Measurements from ENCODE around the gene ARMH3. TPM values are rescaled to one million over a fixed set of nuclear protein-coding genes. Genes with fewer than 3 reads are reported as not detected.

Gene ARMH3
- total RNA-seq, 1 experiment from 2014 or later = 5.6 TPM

GRCh38 chr10:101888251-101888949 is 167.6 kb downstream of the ARMH3 start:
- in situ Hi-C loops (cut with HindIII; ENCODE audit: low pct_unique_long_range_greater_than_20kb, low sequenced_read_pairs) = no loop called here
- no peak for DNase-seq (ENCODE audit: low read depth)

GRCh38 chr10:101887775-101888174 is 168.2 kb downstream of the ARMH3 start:
- in situ Hi-C loops (cut with HindIII; ENCODE audit: low pct_unique_long_range_greater_than_20kb, low sequenced_read_pairs) = no loop called here
- DNase-seq (ENCODE audit: low read depth) = no peak

- in situ Hi-C loops (cut with HindIII; ENCODE audit: low pct_unique_long_range_greater_than_20kb, low sequenced_read_pairs) = no loop called here
Observed at GRCh38 chr10:101886521-101887312, 169.3 kb downstream of the ARMH3 start.

GRCh38 chr10:101881036-101881774 is 174.8 kb downstream of the ARMH3 start:
- no peak for DNase-seq (ENCODE audit: low read depth)
- in situ Hi-C loops (cut with HindIII; ENCODE audit: low pct_unique_long_range_greater_than_20kb, low sequenced_read_pairs) = no loop called here

More at GRCh38 chr10:101886521-101887312, 169.3 kb downstream of the ARMH3 start:
- no peak for DNase-seq (ENCODE audit: low read depth)

GRCh38 chr10:101880232-101880573 is 175.8 kb downstream of the ARMH3 start:
- no peak for DNase-seq (ENCODE audit: low read depth)
- in situ Hi-C loops (cut with HindIII; ENCODE audit: low pct_unique_long_range_greater_than_20kb, low sequenced_read_pairs) = no loop called here

GRCh38 chr10:101879456-101880231 is 176.3 kb downstream of the ARMH3 start:
- no peak for DNase-seq (ENCODE audit: low read depth)
- in situ Hi-C loops (cut with HindIII; ENCODE audit: low pct_unique_long_range_greater_than_20kb, low sequenced_read_pairs) = no loop called here

- in situ Hi-C loops (cut with HindIII; ENCODE audit: low pct_unique_long_range_greater_than_20kb, low sequenced_read_pairs) = no loop called here
- DNase-seq (ENCODE audit: low read depth) = no peak
Observed at GRCh38 chr10:101878869-101879268, 177.1 kb downstream of the ARMH3 start.

GRCh38 chr10:101875068-101875688 is 180.8 kb downstream of the ARMH3 start:
- no peak for DNase-seq (ENCODE audit: low read depth)
- in situ Hi-C loops (cut with HindIII; ENCODE audit: low pct_unique_long_range_greater_than_20kb, low sequenced_read_pairs) = no loop called here

GRCh38 chr10:101874252-101874651 is 181.7 kb downstream of the ARMH3 start:
- in situ Hi-C loops (cut with HindIII; ENCODE audit: low pct_unique_long_range_greater_than_20kb, low sequenced_read_pairs) = no loop called here
- DNase-seq (ENCODE audit: low read depth) = no peak

- in situ Hi-C loops (cut with HindIII; ENCODE audit: low pct_unique_long_range_greater_than_20kb, low sequenced_read_pairs) = no loop called here
- DNase-seq (ENCODE audit: low read depth) = no peak
Observed at GRCh38 chr10:101867931-101868330, 188.0 kb downstream of the ARMH3 start.

- no peak for DNase-seq (ENCODE audit: low read depth)
- in situ Hi-C loops (cut with HindIII; ENCODE audit: low pct_unique_long_range_greater_than_20kb, low sequenced_read_pairs) = no loop called here
Observed at GRCh38 chr10:101859530-101859929, 196.4 kb downstream of the ARMH3 start.

GRCh38 chr10:101858723-101859500 is 197.1 kb downstream of the ARMH3 start:
- in situ Hi-C loops (cut with HindIII; ENCODE audit: low pct_unique_long_range_greater_than_20kb, low sequenced_read_pairs) = no loop called here
- no peak for DNase-seq (ENCODE audit: low read depth)

GRCh38 chr10:101857802-101858476 is 198.0 kb downstream of the ARMH3 start:
- no peak for DNase-seq (ENCODE audit: low read depth)
- in situ Hi-C loops (cut with HindIII; ENCODE audit: low pct_unique_long_range_greater_than_20kb, low sequenced_read_pairs) = no loop called here

- in situ Hi-C loops (cut with HindIII; ENCODE audit: low pct_unique_long_range_greater_than_20kb, low sequenced_read_pairs) = no loop called here
- no peak for DNase-seq (ENCODE audit: low read depth)
Observed at GRCh38 chr10:101856626-101857025, 199.3 kb downstream of the ARMH3 start.

- in situ Hi-C loops (cut with HindIII; ENCODE audit: low pct_unique_long_range_greater_than_20kb, low sequenced_read_pairs) = no loop called here
Observed at GRCh38 chr10:101851411-101852116, 204.4 kb downstream of the ARMH3 start.

GRCh38 chr10:101850749-101851148 is 205.2 kb downstream of the ARMH3 start:
- in situ Hi-C loops (cut with HindIII; ENCODE audit: low pct_unique_long_range_greater_than_20kb, low sequenced_read_pairs) = no loop called here
- no peak for DNase-seq (ENCODE audit: low read depth)

More at GRCh38 chr10:101851411-101852116, 204.4 kb downstream of the ARMH3 start:
- DNase-seq (ENCODE audit: low read depth) = no peak
